Measurements from ENCODE around the gene PIAS2. TPM values are rescaled to one million over a fixed set of nuclear protein-coding genes. Genes with fewer than 3 reads are reported as not detected.

The PIAS2 gene
- total RNA-seq, 4 donors from 2014 or later, result 19.5 to 33.8 (median 27.0) TPM

DNA sequence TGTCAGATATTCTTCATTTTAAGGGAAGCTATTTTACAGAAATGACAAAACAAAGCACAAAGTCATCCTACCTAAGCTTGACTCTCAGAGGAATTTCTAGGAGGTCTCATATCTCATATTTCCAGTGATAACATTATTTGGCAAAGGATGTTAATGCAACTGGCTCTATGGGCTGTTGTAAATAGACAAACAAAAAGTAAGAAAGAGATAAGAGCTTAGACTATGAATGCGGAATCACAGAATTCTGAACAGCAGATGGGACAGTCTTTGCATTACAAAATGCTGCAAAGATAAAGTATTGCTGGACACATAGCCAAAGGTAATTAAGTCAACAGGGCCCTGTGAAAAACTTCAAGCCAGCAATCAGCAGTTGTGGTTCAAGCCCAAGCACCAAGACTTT, 23.9 kb downstream of the PIAS2 start:
- H3K9me3 ChIP-seq, result peaks cover 6% of the 10 kb centered on the region in 2 donors
- no peaks in the 10 kb centered on the region for H3K4me1 ChIP-seq
- no peak overlapping the region for H3K27ac ChIP-seq
- H3K27me3 ChIP-seq, result no peaks in the 10 kb centered on the region
- TF ChIP-seq POLR2A (IDR thresholded peaks at IDR 0.05) (no peak), POLR2AphosphoS5 (IDR thresholded peaks at IDR 0.05) (no peak), EP300 (IDR thresholded peaks at IDR 0.05; ENCODE audit: low read depth) (no peak)
- TF ChIP-seq, protein P1, sequence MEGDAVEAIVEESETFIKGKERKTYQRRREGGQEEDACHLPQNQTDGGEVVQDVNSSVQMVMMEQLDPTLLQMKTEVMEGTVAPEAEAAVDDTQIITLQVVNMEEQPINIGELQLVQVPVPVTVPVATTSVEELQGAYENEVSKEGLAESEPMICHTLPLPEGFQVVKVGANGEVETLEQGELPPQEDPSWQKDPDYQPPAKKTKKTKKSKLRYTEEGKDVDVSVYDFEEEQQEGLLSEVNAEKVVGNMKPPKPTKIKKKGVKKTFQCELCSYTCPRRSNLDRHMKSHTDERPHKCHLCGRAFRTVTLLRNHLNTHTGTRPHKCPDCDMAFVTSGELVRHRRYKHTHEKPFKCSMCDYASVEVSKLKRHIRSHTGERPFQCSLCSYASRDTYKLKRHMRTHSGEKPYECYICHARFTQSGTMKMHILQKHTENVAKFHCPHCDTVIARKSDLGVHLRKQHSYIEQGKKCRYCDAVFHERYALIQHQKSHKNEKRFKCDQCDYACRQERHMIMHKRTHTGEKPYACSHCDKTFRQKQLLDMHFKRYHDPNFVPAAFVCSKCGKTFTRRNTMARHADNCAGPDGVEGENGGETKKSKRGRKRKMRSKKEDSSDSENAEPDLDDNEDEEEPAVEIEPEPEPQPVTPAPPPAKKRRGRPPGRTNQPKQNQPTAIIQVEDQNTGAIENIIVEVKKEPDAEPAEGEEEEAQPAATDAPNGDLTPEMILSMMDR (IDR thresholded peaks at IDR 0.05), result no peak
- peaks cover 0 to 17% (median 8%) of the 10 kb centered on the region in 4 donors for H3K36me3 ChIP-seq
- WGBS, 2 donors (ENCODE audit: low coverage in 1 of 2), result 57 to 91% methylated on average over 1 of the region's 1 CpG
- DNase-seq, result no peak
- in situ Hi-C loops (cut with MboI; ENCODE audit: low pct_ligation_motif_present in 1 of 4, low pct_unique_long_range_greater_than_20kb in 1 of 4, low sequenced_read_pairs in 3 of 4) (no loop called here), intact Hi-C loops (cut with DNase I; ENCODE audit: low total_unique reads) (no loop called here)
- no peak overlapping the region for H3K4me3 ChIP-seq

DNA sequence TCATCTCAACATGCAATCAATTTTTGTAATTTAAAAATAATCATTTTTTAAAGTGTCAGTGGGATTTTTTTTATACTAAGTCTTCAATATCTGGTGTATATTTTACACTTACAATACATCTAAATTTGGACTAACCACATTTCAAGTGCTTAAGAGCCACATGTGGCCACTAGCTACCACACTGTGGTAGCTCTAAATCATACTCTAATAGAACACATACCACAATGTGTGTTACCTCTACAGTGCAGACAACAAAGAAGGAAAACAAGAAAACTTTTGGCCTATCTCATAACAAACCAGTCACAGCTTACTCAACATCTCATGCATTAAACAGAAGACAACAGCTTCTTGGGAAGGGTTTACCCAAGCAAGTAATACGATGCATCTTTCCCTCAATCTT, 24.5 kb downstream of the PIAS2 start:
- WGBS, 2 donors (ENCODE audit: low coverage in 1 of 2), result 83 to 100% methylated on average over 1 of the region's 1 CpG
- no peaks in the 10 kb centered on the region for H3K4me1 ChIP-seq
- in situ Hi-C loops (cut with MboI; ENCODE audit: low pct_ligation_motif_present in 1 of 4, low pct_unique_long_range_greater_than_20kb in 1 of 4, low sequenced_read_pairs in 3 of 4), result no loop called here
- peaks cover 6 to 12% of the 10 kb centered on the region in 2 donors for H3K9me3 ChIP-seq
- H3K4me3 ChIP-seq, result no peak overlapping the region
- no peak for TF ChIP-seq EP300 (IDR thresholded peaks at IDR 0.05; ENCODE audit: low read depth)
- TF ChIP-seq POLR2AphosphoS5 (IDR thresholded peaks at IDR 0.05), result no peak
- TF ChIP-seq POLR2A (IDR thresholded peaks at IDR 0.05), result no peak
- no peak for DNase-seq
- H3K27me3 ChIP-seq, result no peaks in the 10 kb centered on the region
- peaks cover 0 to 21% (median 9%) of the 10 kb centered on the region in 4 donors for H3K36me3 ChIP-seq
- no peak overlapping the region for H3K27ac ChIP-seq
- intact Hi-C loops (cut with DNase I; ENCODE audit: low total_unique reads), result no loop called here

DNA sequence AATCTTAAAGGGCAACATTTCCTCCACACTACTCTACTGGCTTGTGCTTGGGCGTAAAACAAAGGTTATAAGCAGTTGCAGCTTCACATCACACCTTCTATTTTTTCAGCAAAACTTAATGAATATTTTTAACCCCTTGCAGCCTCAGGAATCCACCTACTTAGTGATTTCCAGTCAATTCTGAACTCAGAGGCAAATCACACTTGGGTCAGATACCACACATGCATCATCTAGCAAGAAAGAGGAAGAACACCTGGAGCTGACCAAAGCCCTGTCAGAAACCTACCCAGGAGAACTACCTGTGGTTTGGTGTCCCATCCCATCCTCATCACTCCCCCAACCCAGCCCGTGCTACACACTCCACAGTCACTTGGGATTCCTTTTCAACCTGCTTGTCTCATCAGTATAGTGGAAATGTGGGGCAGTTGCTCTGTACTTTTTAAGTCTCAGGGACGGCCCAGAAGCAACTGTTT, 25.5 kb downstream of the PIAS2 start:
- no peak overlapping the region for H3K27ac ChIP-seq
- peaks cover 0 to 8% (median 1%) of the 10 kb centered on the region in 4 donors for H3K4me1 ChIP-seq
- H3K27me3 ChIP-seq, result no peaks in the 10 kb centered on the region
- TF ChIP-seq POLR2AphosphoS5 (IDR thresholded peaks at IDR 0.05) (no peak), POLR2A (IDR thresholded peaks at IDR 0.05) (no peak), EP300 (IDR thresholded peaks at IDR 0.05; ENCODE audit: low read depth) (no peak)
- TF ChIP-seq, protein P1 (IDR thresholded peaks at IDR 0.05), result no peak
- no peak overlapping the region for H3K4me3 ChIP-seq
- H3K36me3 ChIP-seq, result peaks cover 0 to 23% (median 9%) of the 10 kb centered on the region in 4 donors
- intact Hi-C loops (cut with DNase I; ENCODE audit: low total_unique reads) (no loop called here), in situ Hi-C loops (cut with MboI; ENCODE audit: low pct_ligation_motif_present in 1 of 4, low pct_unique_long_range_greater_than_20kb in 1 of 4, low sequenced_read_pairs in 3 of 4) (no loop called here)
- 61 to 75% methylated on average over 2 to 3 of the region's 3 CpGs for WGBS, 2 donors (ENCODE audit: low coverage in 1 of 2)
- no peak for DNase-seq
- peaks cover 6 to 14% of the 10 kb centered on the region in 2 donors for H3K9me3 ChIP-seq

DNA sequence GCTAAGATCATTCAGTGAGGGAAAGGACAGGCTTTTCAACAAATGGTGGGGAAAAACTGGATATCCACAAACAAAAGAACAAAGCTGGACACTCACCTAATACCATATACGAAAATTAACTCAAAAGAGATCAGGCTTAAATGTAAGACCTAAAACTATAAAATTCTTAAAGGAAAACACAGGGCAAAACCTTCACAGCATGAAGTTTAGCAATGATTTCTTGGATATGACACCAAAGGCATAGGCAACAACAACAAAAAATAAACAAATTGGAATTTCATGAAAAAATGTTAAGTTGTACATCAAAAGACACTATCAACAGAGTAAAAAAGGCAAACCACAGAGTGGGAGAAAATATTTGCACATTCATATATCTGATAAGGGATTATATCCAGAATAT, 28.3 kb downstream of the PIAS2 start:
- no peak overlapping the region for H3K4me3 ChIP-seq
- WGBS, 2 donors (ENCODE audit: low coverage in 1 of 2), result 95 to 100% methylated on average over 1 of the region's 1 CpG
- no peak for DNase-seq
- intact Hi-C loops (cut with DNase I; ENCODE audit: low total_unique reads) (no loop called here), in situ Hi-C loops (cut with MboI; ENCODE audit: low pct_ligation_motif_present in 1 of 4, low pct_unique_long_range_greater_than_20kb in 1 of 4, low sequenced_read_pairs in 3 of 4) (no loop called here)
- TF ChIP-seq EP300 (IDR thresholded peaks at IDR 0.05; ENCODE audit: low read depth), result no peak
- no peak for TF ChIP-seq POLR2A (IDR thresholded peaks at IDR 0.05)
- TF ChIP-seq, protein P1 (IDR thresholded peaks at IDR 0.05), result no peak
- no peak for TF ChIP-seq POLR2AphosphoS5 (IDR thresholded peaks at IDR 0.05)
- peaks cover 0 to 21% (median 7%) of the 10 kb centered on the region in 4 donors for H3K4me1 ChIP-seq
- no peaks in the 10 kb centered on the region for H3K27me3 ChIP-seq
- H3K36me3 ChIP-seq, result peaks cover 0 to 23% (median 9%) of the 10 kb centered on the region in 4 donors
- peaks cover 6 to 14% of the 10 kb centered on the region in 2 donors for H3K9me3 ChIP-seq
- H3K27ac ChIP-seq, result no peak overlapping the region

DNA sequence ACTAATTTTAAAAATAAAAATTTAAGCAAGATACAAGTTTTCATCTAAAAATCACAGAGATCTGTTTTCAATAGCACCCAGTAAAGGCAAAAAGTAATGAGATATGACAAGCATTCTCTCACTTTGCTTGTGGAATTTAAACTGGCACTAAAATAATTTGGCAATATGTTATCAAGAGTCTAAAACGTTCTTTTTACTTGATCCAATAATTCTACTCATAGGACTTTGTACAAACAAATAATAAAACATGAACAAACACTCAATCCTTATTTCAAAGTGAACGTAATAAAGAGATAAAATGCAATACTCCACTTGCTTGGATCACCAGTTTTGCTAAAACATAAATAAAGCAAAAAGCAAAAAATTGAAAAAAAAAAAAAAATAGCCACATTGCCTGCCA, 30.4 kb downstream of the PIAS2 start:
- H3K36me3 ChIP-seq, result peaks cover 0 to 23% (median 9%) of the 10 kb centered on the region in 4 donors
- peaks cover 6 to 14% of the 10 kb centered on the region in 2 donors for H3K9me3 ChIP-seq
- intact Hi-C loops (cut with DNase I; ENCODE audit: low total_unique reads) (no loop called here), in situ Hi-C loops (cut with MboI; ENCODE audit: low pct_ligation_motif_present in 1 of 4, low pct_unique_long_range_greater_than_20kb in 1 of 4, low sequenced_read_pairs in 3 of 4) (no loop called here)
- H3K27ac ChIP-seq, result peak overlapping the region in 1 of 4 donors; percentile 28
- no peak for DNase-seq
- 35 to 69% methylated on average over 2 of the region's 2 CpGs for WGBS, 2 donors (ENCODE audit: low coverage in 1 of 2)
- TF ChIP-seq, protein P1 (IDR thresholded peaks at IDR 0.05), result no peak
- TF ChIP-seq POLR2A (IDR thresholded peaks at IDR 0.05) (no peak), POLR2AphosphoS5 (IDR thresholded peaks at IDR 0.05) (no peak), EP300 (IDR thresholded peaks at IDR 0.05; ENCODE audit: low read depth) (no peak)
- H3K4me3 ChIP-seq, result no peak overlapping the region
- H3K4me1 ChIP-seq, result peaks cover 0 to 37% (median 15%) of the 10 kb centered on the region in 4 donors
- H3K27me3 ChIP-seq, result no peaks in the 10 kb centered on the region
